Measurements from ENCODE around the gene CD300LB.

- no peak for TF ChIP-seq POLR2A (IDR thresholded peaks at IDR 0.05)
- no peak for TF ChIP-seq CTCF (IDR thresholded peaks at IDR 0.05)
Observed at GRCh38 chr17:74484066-74484465, 47.2 kb downstream of the CD300LB start.
